Transverse colon (tissue), 4 donors: ENCODE data around the gene WSB1. TPM values are rescaled to one million over a fixed set of nuclear protein-coding genes. Genes with fewer than 3 reads are reported as not detected.

Experiments
- DNase-seq: peaks from one replicate; pipeline ENCODE4 v3.0.0-alpha.2; 2019
- H3K27ac ChIP-seq, 4 donors: fragments of 200-600 bp; sonication (generic); 2 replicates each; pipeline ENCODE4 v1.5.1; 2016 to 2018; ENCODE audit warnings: inconsistent platforms in 4 of 4
- H3K27me3 ChIP-seq: fragments of 200-600 bp; sonication (generic); 2 replicates; pipeline ENCODE4 v1.5.1; 2017; ENCODE audit warnings: inconsistent platforms
- H3K36me3 ChIP-seq, 4 donors: fragments of 200-600 bp; sonication (generic); 2 replicates each; pipeline ENCODE4 v1.5.1; 2017 to 2019; ENCODE audit warnings: inconsistent platforms in 4 of 4
- H3K4me1 ChIP-seq, 4 donors: fragments of 200-600 bp; sonication (generic); 2 replicates each; pipeline ENCODE4 v1.5.1; 2017 to 2020; ENCODE audit warnings: inconsistent platforms in 4 of 4
- H3K4me3 ChIP-seq, 4 donors: fragments of 200-600 bp; sonication (generic); 1 replicate in 1 of 4; 2 replicates in 3 of 4; pipeline versions ENCODE4 v1.5.1 to v1.6.1; 2017 to 2019; ENCODE audit warnings: inconsistent platforms in 4 of 4
- H3K9me3 ChIP-seq, 2 donors: fragments of 200-600 bp; sonication (generic); 2 replicates each; pipeline ENCODE4 v1.5.1; 2017 to 2019; ENCODE audit warnings: inconsistent platforms in 2 of 2
- EP300 ChIP-seq: sonication (generic); formaldehyde crosslinking; IDR thresholded peaks from one replicate; pipeline ENCODE4 v1.6.1; 2017; ENCODE audit warnings: antibody characterized with exemption, low read depth
- POLR2A ChIP-seq: fragments of 450-650 bp; IDR thresholded peaks from one replicate; pipeline ENCODE4 v1.6.1; 2016; ENCODE audit warnings: antibody characterized with exemption, mild to moderate bottlenecking, moderate library complexity
- POLR2AphosphoS5 ChIP-seq, 3 donors: sonication (generic); formaldehyde crosslinking; IDR thresholded peaks; one replicate each; pipeline ENCODE4 v1.6.1; 2016; ENCODE audit warnings: antibody characterized with exemption in 3 of 3
- WGBS, 2 donors: methylation state at CpG; one replicate each; pipeline ENCODE4 v1.1.5; 2018; ENCODE audit warnings: low coverage in 1 of 2; 5-methylcytosine and 5-hydroxymethylcytosine counted together
- in situ Hi-C, 4 donors: fragments of 200-750 bp; cut with MboI; loops; one replicate each; pipeline versions ENCODE4 v1.15.0 to v1.15.1; 2017; ENCODE audit warnings: low sequenced_read_pairs in 3 of 4, low pct_ligation_motif_present in 1 of 4, low pct_unique_long_range_greater_than_20kb in 1 of 4
- intact Hi-C: fragments of 100-400 bp; cut with DNase I; formaldehyde crosslinking; loops from one replicate; pipeline ENCODE4 v1.15.1; 2023; ENCODE audit warnings: low total_unique reads
- total RNA-seq, 4 donors: library from RNA; depleted of rRNA; stranded (reverse); fragments of >200 nt; gene quantifications; one replicate each; pipeline ENCODE4 v1.1.0, GENCODE V29; 2016
- TF ChIP-seq, protein P1 (sequence below), 5 experiments: fragments of 200-600 bp in 3 of 5; fragments of 450-650 bp in 2 of 5; sonication (generic) in 3 of 5; IDR thresholded peaks; 1 replicate in 2 of 5; 2 replicates in 3 of 5; pipeline ENCODE4 v1.5.1; 2016 to 2017; ENCODE audit warnings: antibody characterized with exemption in 5 of 5, inconsistent platforms in 3 of 5, mild to moderate bottlenecking in 2 of 5, moderate library complexity in 1 of 5

WSB1 gene
- total RNA-seq, 4 donors from 2014 or later: 90.4 to 335 (median 261) TPM

DNA sequence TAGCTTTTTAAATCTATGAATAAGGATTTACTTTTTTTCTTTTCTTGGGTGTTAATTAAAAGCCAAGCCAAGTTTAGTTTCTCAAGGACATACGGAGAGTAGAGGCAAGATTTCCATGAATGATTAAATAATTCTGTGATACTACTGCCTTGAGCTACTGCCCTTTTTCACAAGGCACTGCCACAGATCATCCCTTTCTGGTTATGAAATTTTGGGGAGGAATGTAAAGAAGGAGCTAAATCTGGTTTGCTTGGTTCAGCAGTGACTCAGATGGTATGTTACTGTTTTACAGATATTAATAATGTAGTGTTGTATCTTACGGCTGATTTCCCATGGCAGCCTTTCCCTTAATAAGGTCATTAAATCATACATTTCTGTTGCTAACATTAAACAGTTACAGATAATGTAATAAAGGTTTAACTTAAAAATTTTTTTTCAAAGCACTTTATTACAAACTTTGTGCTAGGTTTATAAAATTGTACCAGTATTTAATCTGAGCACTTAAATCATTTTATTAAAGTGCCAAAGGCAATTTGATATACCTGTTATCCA, 2.6 kb downstream of the WSB1 start:
- no peaks in the 10 kb centered on the region for H3K27me3 ChIP-seq
- in situ Hi-C loops: no loop called here
- peak overlapping the region; percentile 52 to 97 (median 75) for H3K4me3 ChIP-seq
- peaks cover 40 to 65% (median 42%) of the 10 kb centered on the region in 4 donors for H3K4me1 ChIP-seq
- TF ChIP-seq, protein P1, sequence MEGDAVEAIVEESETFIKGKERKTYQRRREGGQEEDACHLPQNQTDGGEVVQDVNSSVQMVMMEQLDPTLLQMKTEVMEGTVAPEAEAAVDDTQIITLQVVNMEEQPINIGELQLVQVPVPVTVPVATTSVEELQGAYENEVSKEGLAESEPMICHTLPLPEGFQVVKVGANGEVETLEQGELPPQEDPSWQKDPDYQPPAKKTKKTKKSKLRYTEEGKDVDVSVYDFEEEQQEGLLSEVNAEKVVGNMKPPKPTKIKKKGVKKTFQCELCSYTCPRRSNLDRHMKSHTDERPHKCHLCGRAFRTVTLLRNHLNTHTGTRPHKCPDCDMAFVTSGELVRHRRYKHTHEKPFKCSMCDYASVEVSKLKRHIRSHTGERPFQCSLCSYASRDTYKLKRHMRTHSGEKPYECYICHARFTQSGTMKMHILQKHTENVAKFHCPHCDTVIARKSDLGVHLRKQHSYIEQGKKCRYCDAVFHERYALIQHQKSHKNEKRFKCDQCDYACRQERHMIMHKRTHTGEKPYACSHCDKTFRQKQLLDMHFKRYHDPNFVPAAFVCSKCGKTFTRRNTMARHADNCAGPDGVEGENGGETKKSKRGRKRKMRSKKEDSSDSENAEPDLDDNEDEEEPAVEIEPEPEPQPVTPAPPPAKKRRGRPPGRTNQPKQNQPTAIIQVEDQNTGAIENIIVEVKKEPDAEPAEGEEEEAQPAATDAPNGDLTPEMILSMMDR (IDR thresholded peaks at IDR 0.05): no peak
- TF ChIP-seq EP300 (no peak), POLR2AphosphoS5 (IDR thresholded peaks at IDR 0.05) (no peak), POLR2A (no peak)
- no peak for DNase-seq
- intact Hi-C loops: no loop called here
- no peaks in the 10 kb centered on the region for H3K9me3 ChIP-seq
- H3K27ac ChIP-seq: peak overlapping the region; percentile 99 to 100 (median 99)
- WGBS, 2 donors: 27 to 35% methylated on average over 2 of the region's 2 CpGs
- no peaks in the 10 kb centered on the region for H3K36me3 ChIP-seq

DNA sequence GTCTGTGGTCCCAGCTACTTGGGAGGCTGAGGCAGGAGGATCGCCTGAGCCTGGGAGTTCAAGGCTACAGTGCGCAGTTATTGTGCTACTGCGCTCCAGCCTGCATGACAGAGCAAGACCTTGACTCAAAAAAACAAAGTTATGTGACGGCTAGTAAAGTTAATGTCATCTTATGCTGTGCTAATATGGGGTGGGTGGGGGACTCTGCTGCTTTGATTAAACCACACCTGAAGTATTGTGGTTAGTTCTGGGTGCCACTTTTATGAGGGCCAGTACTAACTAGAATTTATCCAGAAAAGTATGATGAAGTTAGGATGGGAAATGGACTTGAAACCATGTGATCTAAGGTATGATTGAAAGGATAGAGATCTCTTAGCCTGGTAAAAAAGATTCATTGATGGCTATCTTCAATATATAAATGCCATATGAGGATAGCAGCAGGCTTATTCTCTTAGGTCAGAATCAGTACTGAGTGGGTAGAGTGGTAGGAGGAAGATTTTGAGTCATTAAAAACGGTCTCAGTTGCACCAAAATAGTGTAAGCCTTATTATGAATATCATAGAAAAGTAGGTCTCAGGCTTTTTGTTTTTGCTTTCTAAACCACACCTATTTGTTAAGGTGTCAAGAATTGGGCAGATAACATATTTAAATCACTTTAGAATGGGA, 5.6 kb downstream of the WSB1 start:
- H3K36me3 ChIP-seq: peaks cover 0 to under 1% (median under 1%) of the 10 kb centered on the region in 4 donors
- intact Hi-C loops (no loop called here), in situ Hi-C loops (no loop called here)
- H3K27ac ChIP-seq: peak overlapping the region; percentile 0 to 18 (median 8)
- peaks cover 36 to 82% (median 43%) of the 10 kb centered on the region in 4 donors for H3K4me1 ChIP-seq
- H3K27me3 ChIP-seq: no peaks in the 10 kb centered on the region
- 22 to 75% methylated on average over 1 to 5 of the region's 5 CpGs for WGBS, 2 donors
- H3K4me3 ChIP-seq: no peak overlapping the region
- DNase-seq: no peak
- TF ChIP-seq EP300 (no peak), POLR2A (no peak), POLR2AphosphoS5 (IDR thresholded peaks at IDR 0.05) (no peak)
- TF ChIP-seq, protein P1 (IDR thresholded peaks at IDR 0.05): no peak
- no peaks in the 10 kb centered on the region for H3K9me3 ChIP-seq

DNA sequence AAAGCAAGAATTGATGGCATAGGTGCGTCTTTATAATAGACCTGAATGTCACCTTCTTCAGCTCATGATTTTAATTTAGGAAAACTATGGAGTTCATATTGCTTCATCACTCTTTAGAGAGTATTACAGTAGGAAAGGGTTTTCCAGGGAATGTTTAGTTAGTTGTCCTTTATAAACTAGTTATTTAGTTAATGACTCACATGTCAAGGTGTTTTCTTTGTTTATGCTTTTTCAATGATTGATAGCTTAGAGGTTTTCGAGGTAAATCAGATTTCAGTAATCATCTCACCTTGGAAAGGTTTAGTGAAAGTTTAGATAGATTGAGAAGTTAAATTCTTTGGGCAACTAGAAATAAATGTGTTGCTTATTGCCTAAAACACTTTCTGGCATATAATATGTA, 9.8 kb downstream of the WSB1 start:
- intact Hi-C loops: no loop called here
- Histone ChIP-seq H3K4me3 (no peak overlapping the region), H3K27ac (no peak overlapping the region), H3K36me3 (peaks cover 0 to 38% (median 11%) of the 10 kb centered on the region in 4 donors), H3K4me1 (peaks cover 10 to 74% (median 19%) of the 10 kb centered on the region in 4 donors), H3K9me3 (no peaks in the 10 kb centered on the region), H3K27me3 (no peaks in the 10 kb centered on the region)
- in situ Hi-C loops: no loop called here
- WGBS, 2 donors: 88% methylated on average over 2 of the region's 2 CpGs
- TF ChIP-seq EP300 (no peak), POLR2AphosphoS5 (IDR thresholded peaks at IDR 0.05) (no peak), POLR2A (no peak)
- TF ChIP-seq, protein P1 (IDR thresholded peaks at IDR 0.05): no peak
- DNase-seq: no peak

DNA sequence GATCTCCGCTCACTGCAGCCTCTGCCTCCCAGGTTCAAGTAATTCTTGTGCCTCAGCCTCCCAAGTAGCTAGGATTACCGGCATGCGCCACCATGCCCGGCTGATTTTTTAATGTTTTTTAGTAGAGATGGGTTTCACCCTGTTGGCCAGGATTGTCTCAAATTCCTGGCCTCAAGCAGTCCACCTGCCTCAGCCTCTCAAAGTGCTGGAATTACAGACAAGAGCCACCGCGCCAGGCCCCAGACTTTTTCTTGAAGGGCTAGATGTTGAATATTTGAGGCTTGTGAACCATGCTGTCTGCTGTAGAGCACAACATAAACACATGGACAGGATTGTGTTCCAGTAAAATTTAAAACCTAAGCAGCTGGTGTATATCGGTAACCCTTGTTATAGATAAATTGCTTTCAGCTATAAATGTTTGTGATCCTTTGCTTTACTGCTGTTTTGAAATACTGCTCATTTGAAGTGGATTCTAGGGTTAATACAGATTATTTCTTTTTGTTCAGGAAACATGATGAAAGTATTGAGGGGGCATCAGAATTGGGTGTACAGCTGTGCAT, 12.4 kb downstream of the WSB1 start:
- Histone ChIP-seq H3K27ac (peak overlapping the region in 2 of 4 donors; percentile 13 to 42), H3K27me3 (no peaks in the 10 kb centered on the region), H3K9me3 (no peaks in the 10 kb centered on the region), H3K36me3 (peaks cover 0 to 64% (median 24%) of the 10 kb centered on the region in 4 donors), H3K4me1 (peaks cover 0 to 48% (median 8%) of the 10 kb centered on the region in 4 donors), H3K4me3 (no peak overlapping the region)
- TF ChIP-seq EP300: no peak
- no peak for TF ChIP-seq POLR2AphosphoS5 (IDR thresholded peaks at IDR 0.05)
- TF ChIP-seq POLR2A: no peak
- TF ChIP-seq, protein P1 (IDR thresholded peaks at IDR 0.05): no peak
- WGBS, 2 donors: 83 to 86% methylated on average over 1 to 7 of the region's 7 CpGs
- DNase-seq: no peak
- in situ Hi-C loops: no loop called here
- intact Hi-C loops: no loop called here
